HG03280 (cell line): ENCODE results near the gene ROBO4.

ENCODE experiments used
- ATAC-seq: cut with Tn5 transposase; IDR thresholded peaks from one replicate; pipeline ENCODE4 v1.9.1; 2021; ENCODE audit warnings: mild to moderate bottlenecking, moderate library complexity; ENCODE audit not compliant: unreplicated experiment

ROBO4 gene

DNA sequence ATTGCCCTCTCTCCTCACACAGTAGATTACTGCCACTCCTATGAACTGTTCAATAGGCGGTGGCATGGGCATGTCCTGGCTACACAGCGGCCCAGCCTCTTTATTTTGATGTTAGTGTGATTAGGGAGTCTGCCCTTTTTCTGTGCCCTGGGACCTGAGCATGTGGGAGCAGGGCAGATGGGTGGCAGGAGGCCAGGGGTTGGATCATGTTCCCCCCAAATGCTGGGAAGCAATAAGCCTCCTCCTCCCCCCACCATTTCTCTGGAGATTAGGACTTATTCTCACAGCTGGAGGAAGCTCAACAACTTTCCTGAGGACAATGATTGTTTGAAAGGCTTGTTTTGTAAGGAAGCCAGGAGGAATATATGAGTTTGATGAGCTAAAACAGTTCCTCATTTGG is 22.2 kb upstream of the ROBO4 start:
- no peak for ATAC-seq

DNA sequence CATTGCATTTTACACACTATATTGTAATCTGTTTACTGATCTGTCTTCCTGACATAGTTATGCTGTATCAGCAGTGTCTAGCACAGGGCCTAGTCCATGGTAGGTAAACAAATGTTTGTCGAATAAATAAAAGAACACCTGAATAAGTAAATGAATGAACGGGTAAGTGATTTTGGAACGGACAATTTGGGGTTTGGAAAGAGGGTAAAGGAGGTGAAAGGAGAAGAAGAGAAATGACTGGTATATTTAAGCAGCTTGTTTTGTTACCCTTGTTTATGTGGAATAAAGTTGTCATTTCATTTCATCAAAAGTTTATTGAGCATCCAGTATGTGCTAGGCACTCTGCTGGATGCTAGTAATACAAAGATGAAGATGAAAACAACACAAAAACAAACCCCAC is 21.3 kb upstream of the ROBO4 start, which contains the start of gene HEPN1:
Gene HEPN1 (plus strand): TSS at position 301 of the 400 bp plus-strand sequence.
- ATAC-seq = no peak

DNA sequence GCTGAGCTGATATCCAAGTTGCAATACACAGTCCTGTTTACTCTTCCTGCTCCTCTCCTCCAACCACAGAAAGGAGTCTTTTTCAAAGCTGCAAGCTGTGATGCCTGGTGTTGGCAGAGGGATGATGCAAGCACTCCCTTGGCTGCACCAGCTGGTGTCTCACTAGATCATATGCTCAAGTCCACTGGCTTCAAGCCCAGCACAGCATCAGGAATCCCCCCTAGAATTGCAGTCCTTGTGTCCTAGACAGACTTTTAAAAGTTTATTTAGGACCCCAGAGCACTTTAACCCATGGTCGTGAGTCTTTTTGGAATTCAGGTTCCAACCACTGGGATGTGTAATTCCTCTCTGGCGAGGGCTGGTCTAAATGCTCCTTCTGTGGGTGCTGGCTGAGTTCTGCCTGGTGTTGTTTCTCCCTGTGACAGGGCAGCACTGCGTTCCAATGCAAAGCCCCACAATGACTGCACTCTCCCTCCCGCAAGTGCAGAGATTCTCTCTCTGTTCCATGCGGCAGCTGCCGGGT is 19.5 kb upstream of the ROBO4 start:
- ATAC-seq = no peak

GRCh38 chr11:124916370-124916710 is 18.7 kb upstream of the ROBO4 start:
- ATAC-seq = no peak

- ATAC-seq = no peak
Measured at GRCh38 chr11:124915541-124916369, 18.1 kb upstream of the ROBO4 start.

GRCh38 chr11:124902616-124903015 is 5.0 kb upstream of the ROBO4 start:
- no peak for ATAC-seq

GRCh38 chr11:124900464-124900863 is 2.8 kb upstream of the ROBO4 start:
- no peak for ATAC-seq

- no peak for ATAC-seq
Measured at GRCh38 chr11:124899383-124900145, 1.9 kb upstream of the ROBO4 start.

DNA sequence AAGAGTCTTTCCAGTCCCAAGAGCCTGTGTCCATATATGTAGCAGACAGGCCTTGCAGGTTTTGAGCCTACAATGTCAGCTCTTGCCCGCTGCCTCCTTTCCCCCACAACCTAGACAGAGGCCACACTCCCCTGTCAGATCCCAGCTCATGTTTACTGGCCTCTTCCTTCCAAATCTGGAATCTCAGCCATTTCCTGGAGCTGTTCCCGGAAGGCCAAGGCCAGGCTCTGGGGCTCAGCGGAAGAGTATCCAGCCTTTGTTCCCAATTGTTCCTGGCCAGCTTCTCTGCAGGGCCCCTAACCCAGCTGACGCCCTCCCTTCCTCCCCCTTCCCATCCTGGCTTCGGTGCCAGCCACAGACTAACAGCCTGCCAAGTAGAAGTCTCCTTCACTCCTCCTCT is 1.0 kb upstream of the ROBO4 start:
- ATAC-seq = no peak

DNA sequence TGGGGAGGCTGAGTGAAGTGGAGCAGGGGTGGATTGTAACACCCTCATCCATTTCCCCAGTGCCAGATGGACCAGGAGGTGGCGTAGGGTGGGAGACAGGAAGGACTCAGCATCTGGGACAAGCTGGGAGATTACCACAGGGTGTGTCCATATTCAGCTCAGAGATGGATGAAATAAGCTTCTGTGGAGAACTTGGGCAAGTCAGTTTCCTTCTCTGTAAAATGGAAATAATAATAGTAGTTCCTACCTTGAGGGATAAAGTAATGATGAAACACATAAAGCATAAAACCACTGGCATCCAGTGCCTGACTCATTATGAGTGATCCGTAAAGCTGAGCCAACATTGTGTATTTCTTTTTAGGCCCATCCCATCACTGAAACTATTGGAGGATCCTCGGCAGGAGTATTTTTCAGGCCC is 607 bp upstream of the ROBO4 start:
- no peak for ATAC-seq

GRCh38 chr11:124896821-124897391 is 759 bp downstream of the ROBO4 start:
- no peak for ATAC-seq

GRCh38 chr11:124896071-124896750 is 1.5 kb downstream of the ROBO4 start:
- ATAC-seq = no peak

GRCh38 chr11:124895471-124895971 is 2.1 kb downstream of the ROBO4 start:
- no peak for ATAC-seq

- no peak for ATAC-seq
Measured at GRCh38 chr11:124894606-124895430, 2.8 kb downstream of the ROBO4 start.

DNA sequence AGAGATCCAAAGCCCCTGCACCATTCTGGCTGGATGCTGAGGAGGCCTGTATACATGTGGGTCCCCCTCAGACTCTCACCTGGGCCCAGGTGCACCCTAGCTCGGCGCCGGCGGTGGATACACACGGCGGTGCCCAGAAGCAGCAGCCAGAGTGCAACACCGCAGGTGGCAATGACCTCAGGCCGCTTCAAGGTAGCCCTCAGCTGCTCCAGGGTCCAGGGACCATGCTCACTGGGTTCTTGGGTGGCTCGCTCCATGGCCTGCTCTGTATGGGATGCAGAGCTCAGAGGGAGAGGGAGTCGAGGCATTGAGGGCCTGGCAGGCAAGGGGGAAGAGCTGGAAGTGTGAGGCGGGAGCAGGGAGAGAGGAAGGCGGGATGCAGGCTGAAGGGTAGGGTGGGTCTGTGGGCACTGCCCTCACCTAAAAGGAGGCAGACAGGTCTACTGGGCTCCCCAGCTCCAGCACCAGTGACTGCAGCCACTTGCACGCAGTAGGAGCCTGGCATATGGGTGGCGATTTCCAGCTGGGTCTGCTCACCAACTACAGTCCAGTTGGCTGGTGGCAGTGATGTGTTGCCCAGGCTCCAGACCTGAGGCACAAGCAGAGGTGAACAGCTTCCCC is 3.8 kb downstream of the ROBO4 start:
- ATAC-seq = no peak

- no peak for ATAC-seq
Measured at GRCh38 chr11:124892750-124893454, 4.8 kb downstream of the ROBO4 start.

GRCh38 chr11:124892146-124892545 is 5.5 kb downstream of the ROBO4 start:
- no peak for ATAC-seq

- no peak for ATAC-seq
Measured at GRCh38 chr11:124891373-124891861, 6.2 kb downstream of the ROBO4 start.
